HCT116 (cell line): ENCODE results near the gene PLA1A. TPM values are rescaled to one million over a fixed set of nuclear protein-coding genes. Genes with fewer than 3 reads are reported as not detected.

Experiments
- ATAC-seq: fragments of 200-7000 bp; cut with Tn5 transposase; 2 replicates; pipeline ENCODE4 v1.9.1; 2020; ENCODE audit warnings: mild to moderate bottlenecking, moderate library complexity
- BruUV-seq: library from RNA; stranded (reverse); fragments of 400-500 nt; replicated peaks from 2 replicates; lab custom pipeline; 2021; lab: Mats Ljungman, UMichigan
- CTCF ChIA-PET: fragments of 300-600 bp; sonication (Branson Sonifier 250); formaldehyde crosslinking; loops from one replicate; lab custom pipeline; 2021; ENCODE audit warnings: antibody characterized with exemption; lab: Charles Lee
- POLR2A ChIA-PET: fragments of 300-600, 350-600 bp; sonication (Branson Sonifier 250); formaldehyde crosslinking; loops from one replicate; lab custom pipeline; 2021; ENCODE audit warnings: antibody characterized with exemption; lab: Charles Lee
- RAD21 ChIA-PET, 2 experiments: fragments of 300-600 bp; sonication (Branson Sonifier 250); formaldehyde crosslinking; loops; one replicate each; lab custom pipeline; 2023; ENCODE audit warnings: low total read pairs in 2 of 2; ENCODE audit not compliant: uncharacterized antibody in 2 of 2, unreplicated experiment in 2 of 2, low non-redundant PET in 1 of 2; lab: Charles Lee
- DNase-seq: peaks from one replicate; pipeline ENCODE4 v3.0.0-alpha.2; 2010; ENCODE audit warnings: low read depth, low spot score
- H2AFZ ChIP-seq: fragments of 200-600 bp; shearing (Covaris generic), sonication (generic); 2 replicates; pipeline ENCODE4 v1.6.1; 2017; ENCODE audit warnings: low read depth, mixed run types, mixed read lengths, antibody characterized with exemption, low read length; ENCODE audit not compliant: poor library complexity, severe bottlenecking
- H3K27ac ChIP-seq: 2 replicates; pipeline ENCODE4 v1.5.1; 2012; ENCODE audit warnings: low read depth, low read length
- H3K27me3 ChIP-seq: fragments of 200-600 bp; sonication (generic); 2 replicates; pipeline ENCODE4 v1.6.1; 2016; ENCODE audit warnings: mixed run types, low read length, mixed read lengths; ENCODE audit not compliant: insufficient read depth
- H3K36me3 ChIP-seq, 2 experiments: fragments of 200-500 bp in 1 of 2; fragments of 200-600 bp in 1 of 2; sonication (Bioruptor generic) in 1 of 2; sonication (generic) in 1 of 2; 2 replicates each; pipeline versions ENCODE4 v1.5.1 to v1.6.1; 2014 to 2016; ENCODE audit warnings: low read length in 2 of 2, inconsistent platforms in 1 of 2, mixed read lengths in 1 of 2, mixed run types in 1 of 2; ENCODE audit not compliant: insufficient read depth in 2 of 2, control insufficient read depth in 1 of 2
- H3K4me1 ChIP-seq, 2 experiments: fragments of 200-600 bp in 1 of 2; sonication (generic) in 1 of 2; 2 replicates each; pipeline versions ENCODE4 v1.5.1 to v1.6.1; 2012 to 2017; ENCODE audit warnings: low read length in 2 of 2, inconsistent platforms in 1 of 2, mild to moderate bottlenecking in 1 of 2, mixed read lengths in 1 of 2, mixed run types in 1 of 2, moderate library complexity in 1 of 2; ENCODE audit not compliant: insufficient read depth in 2 of 2, control insufficient read depth in 1 of 2
- H3K4me2 ChIP-seq: fragments of 200-600 bp; sonication (generic); 2 replicates; pipeline ENCODE4 v1.6.1; 2017; ENCODE audit warnings: mixed run types, low read length, mixed read lengths
- H3K4me3 ChIP-seq, 2 experiments: fragments of 200-600 bp in 1 of 2; sonication (generic) in 1 of 2; replicated peaks in 1 of 2; 2 replicates each; pipeline ENCODE4 v1.5.1; 2011 to 2016; ENCODE audit warnings: low read length in 2 of 2, control low read depth in 1 of 2, low read depth in 1 of 2, mild to moderate bottlenecking in 1 of 2, mixed read lengths in 1 of 2, mixed run types in 1 of 2
- H3K79me2 ChIP-seq: fragments of 200-600 bp; sonication (generic); 2 replicates; pipeline ENCODE4 v1.6.1; 2017; ENCODE audit warnings: mild to moderate bottlenecking, mixed run types, low read length, moderate library complexity, mixed read lengths; ENCODE audit not compliant: insufficient read depth
- H3K9ac ChIP-seq: fragments of 200-600 bp; sonication (generic); 2 replicates; pipeline ENCODE4 v1.6.1; 2016; ENCODE audit warnings: low read length, mixed read lengths
- H3K9me2 ChIP-seq: fragments of 200-600 bp; sonication (generic), shearing (Covaris generic); 2 replicates; pipeline ENCODE4 v1.6.1; 2017; ENCODE audit warnings: mixed run types, mild to moderate bottlenecking, moderate library complexity; ENCODE audit not compliant: insufficient read depth
- H3K9me3 ChIP-seq, 2 experiments: fragments of 200-500 bp in 1 of 2; fragments of 200-600 bp in 1 of 2; sonication (Bioruptor generic) in 1 of 2; sonication (generic) in 1 of 2; 2 replicates each; pipeline ENCODE4 v1.6.1; 2014 to 2017; ENCODE audit warnings: low read length in 2 of 2, mixed read lengths in 2 of 2, inconsistent platforms in 1 of 2, low read depth in 1 of 2, mild to moderate bottlenecking in 1 of 2, mixed run types in 1 of 2, moderate library complexity in 1 of 2; ENCODE audit not compliant: control insufficient read depth in 1 of 2, insufficient read depth in 1 of 2
- H4K20me1 ChIP-seq: fragments of 200-600 bp; sonication (generic), shearing (Covaris generic); 2 replicates; pipeline ENCODE4 v1.6.1; 2017; ENCODE audit warnings: mixed run types, mild to moderate bottlenecking, moderate library complexity; ENCODE audit not compliant: insufficient read depth
- ATF3 ChIP-seq: IDR thresholded peaks from 2 replicates; pipeline ENCODE4 v1.6.1; 2012
- CBX3 ChIP-seq: IDR thresholded peaks from 2 replicates; pipeline ENCODE4 v1.6.1; 2012; ENCODE audit warnings: low read depth
- ELF1 ChIP-seq: IDR thresholded peaks from 2 replicates; pipeline ENCODE4 v1.6.1; 2012; ENCODE audit warnings: low read depth, borderline replicate concordance
- EZH2 ChIP-seq: fragments of 200-600 bp; sonication (generic); IDR thresholded peaks from 2 replicates; pipeline ENCODE4 v1.6.1; 2017; ENCODE audit warnings: antibody characterized with exemption, mixed run types
- EZH2phosphoT487 ChIP-seq: fragments of 200-600 bp; IDR thresholded peaks from 2 replicates; pipeline ENCODE4 v1.6.1; 2018; ENCODE audit warnings: antibody characterized with exemption, borderline replicate concordance
- FOSL1 ChIP-seq: IDR thresholded peaks from 2 replicates; pipeline ENCODE4 v1.6.1; 2012; ENCODE audit warnings: low read depth
- MAX ChIP-seq: IDR thresholded peaks from 2 replicates; pipeline ENCODE4 v1.6.1; 2012
- POLR2A ChIP-seq: IDR thresholded peaks from 2 replicates; pipeline ENCODE4 v1.7.0; 2011; ENCODE audit warnings: borderline replicate concordance; ENCODE audit not compliant: insufficient read depth, insufficient read length; ENCODE audit errors: extremely low read depth
- REST ChIP-seq: IDR thresholded peaks from 2 replicates; pipeline ENCODE4 v1.6.1; 2012; ENCODE audit warnings: low read depth
- YY1 ChIP-seq: IDR thresholded peaks from 2 replicates; pipeline ENCODE4 v1.6.1; 2011; ENCODE audit warnings: low read length, low read depth, moderate library complexity, mild to moderate bottlenecking; ENCODE audit not compliant: insufficient replicate concordance; ENCODE audit errors: extremely low read depth
- ZBTB33 ChIP-seq: IDR thresholded peaks from 2 replicates; pipeline ENCODE4 v1.6.1; 2011; ENCODE audit warnings: mild to moderate bottlenecking, low read length, moderate library complexity; ENCODE audit not compliant: insufficient replicate concordance; ENCODE audit errors: extremely low read depth
- ZFX ChIP-seq: fragments of 450-650 bp; IDR thresholded peaks from 2 replicates; pipeline ENCODE4 v1.6.1; 2017
- intact Hi-C: fragments of 100-400 bp; cut with micrococcal nuclease; formaldehyde crosslinking; loops from 2 replicates; pipeline ENCODE4 v1.10.0; 2022
- total RNA-seq: library from RNA; stranded (reverse); gene quantifications from one replicate; pipeline ENCODE4 v1.2.1, GENCODE V29; 2021; ENCODE audit not compliant: unreplicated experiment

PLA1A gene
- total RNA-seq, 1 experiment from 2014 or later = not detected

- no peak overlapping the region for H2AFZ ChIP-seq
- H3K27me3 ChIP-seq = no peaks in the 10 kb centered on the region
- no peaks in the 10 kb centered on the region for H4K20me1 ChIP-seq
- no peak overlapping the region for H3K4me2 ChIP-seq
- no peak for DNase-seq
- H3K4me3 ChIP-seq = no peak overlapping the region
- no peaks in the 10 kb centered on the region for H3K4me1 ChIP-seq
- no peaks in the 10 kb centered on the region for H3K36me3 ChIP-seq
- H3K79me2 ChIP-seq = no peaks in the 10 kb centered on the region
- POLR2A ChIA-PET = interaction anchor here (0.7 kb wide), 1 partner anchor 14 kb away, joined by 3 read pairs; no protein-coding TSS in a partner anchor
- RAD21 ChIA-PET = no interaction called here
- BruUV-seq = no TSS peak
- ATAC-seq = no peak
- no peak overlapping the region for H3K9ac ChIP-seq
- CTCF ChIA-PET = no interaction called here
- no peaks in the 10 kb centered on the region for H3K9me2 ChIP-seq
- H3K27ac ChIP-seq = no peak overlapping the region
- no peaks in the 10 kb centered on the region for H3K9me3 ChIP-seq
- TF ChIP-seq EZH2phosphoT487 = no peak
- no peak for TF ChIP-seq ZFX
- no peak for TF ChIP-seq POLR2A
- no peak for TF ChIP-seq ZBTB33
- TF ChIP-seq FOSL1 = no peak
- intact Hi-C loops = no loop called here
Observed at GRCh38 chr3:119571230-119571629, 26.5 kb upstream of the PLA1A start.

- ChIA-PET CTCF (no interaction called here), POLR2A (interaction anchor here (0.7 kb wide), 1 partner anchor 13 kb away, joined by 3 read pairs; no protein-coding TSS in a partner anchor), RAD21 (no interaction called here)
- H3K79me2 ChIP-seq = no peaks in the 10 kb centered on the region
- no peak overlapping the region for H2AFZ ChIP-seq
- H3K9ac ChIP-seq = no peak overlapping the region
- DNase-seq (no peak), ATAC-seq (no peak)
- no TSS peak for BruUV-seq
- intact Hi-C loops = no loop called here
- H3K9me2 ChIP-seq = no peaks in the 10 kb centered on the region
- no peaks in the 10 kb centered on the region for H3K4me1 ChIP-seq
- H3K4me3 ChIP-seq = no peak overlapping the region
- H4K20me1 ChIP-seq = no peaks in the 10 kb centered on the region
- no peaks in the 10 kb centered on the region for H3K9me3 ChIP-seq
- no peak overlapping the region for H3K27ac ChIP-seq
- no peak for TF ChIP-seq YY1
- TF ChIP-seq EZH2phosphoT487 = no peak
- TF ChIP-seq MAX = no peak
- no peak for TF ChIP-seq EZH2
- TF ChIP-seq ATF3 = no peak
- TF ChIP-seq CBX3 = no peak
- TF ChIP-seq ELF1 = no peak
- TF ChIP-seq ZFX = no peak
- no peak for TF ChIP-seq REST
- no peaks in the 10 kb centered on the region for H3K36me3 ChIP-seq
- H3K4me2 ChIP-seq = no peak overlapping the region
- no peaks in the 10 kb centered on the region for H3K27me3 ChIP-seq
Observed at GRCh38 chr3:119571688-119572087, 26.0 kb upstream of the PLA1A start.
